GM10266 (cell line): ENCODE measurements around the gene FGD4.
"Not testable (repeated sequence)": the region's sequence is repeated elsewhere in the genome, so short reads cannot be mapped to it uniquely, and the experiment has no call there.

Experiments
- DNase-seq: peaks from one replicate; pipeline ENCODE4 v3.0.0; 2012; ENCODE audit errors: extremely low spot score
- CTCF ChIP-seq: IDR thresholded peaks from 2 replicates; pipeline ENCODE4 v1.5.1; 2012; ENCODE audit warnings: mild to moderate bottlenecking, low read depth; ENCODE audit not compliant: control insufficient read depth, insufficient read depth; ENCODE audit errors: missing control alignments

FGD4 gene

GRCh38 chr12:32509328-32510091 is 110.2 kb downstream of the FGD4 start:
- DNase-seq, result no peak
- no peak for TF ChIP-seq CTCF

GRCh38 chr12:32511976-32512375 is 112.6 kb downstream of the FGD4 start:
- DNase-seq, result not testable (repeated sequence)

GRCh38 chr12:32512379-32512778 is 113.0 kb downstream of the FGD4 start:
- no peak for TF ChIP-seq CTCF
- no peak for DNase-seq

- DNase-seq, result no peak
- TF ChIP-seq CTCF, result no peak
Measured at GRCh38 chr12:32512910-32513309, 113.6 kb downstream of the FGD4 start.

GRCh38 chr12:32515137-32515873 is 115.9 kb downstream of the FGD4 start:
- TF ChIP-seq CTCF, result no peak
- DNase-seq, result no peak

GRCh38 chr12:32516230-32516629 is 116.9 kb downstream of the FGD4 start:
- no peak for DNase-seq
- no peak for TF ChIP-seq CTCF

GRCh38 chr12:32517966-32518365 is 118.6 kb downstream of the FGD4 start:
- TF ChIP-seq CTCF, result no peak
- no peak for DNase-seq
